HG02938 (cell line): ENCODE data around the gene PGPEP1.
"Not testable (repeated sequence)": the region's sequence is repeated elsewhere in the genome, so short reads cannot be mapped to it uniquely, and the experiment has no call there.

Source experiments
- ATAC-seq: cut with Tn5 transposase; IDR thresholded peaks from one replicate; pipeline ENCODE4 v1.9.1; 2021; ENCODE audit warnings: mild to moderate bottlenecking, moderate library complexity; ENCODE audit not compliant: unreplicated experiment

The PGPEP1 gene

DNA sequence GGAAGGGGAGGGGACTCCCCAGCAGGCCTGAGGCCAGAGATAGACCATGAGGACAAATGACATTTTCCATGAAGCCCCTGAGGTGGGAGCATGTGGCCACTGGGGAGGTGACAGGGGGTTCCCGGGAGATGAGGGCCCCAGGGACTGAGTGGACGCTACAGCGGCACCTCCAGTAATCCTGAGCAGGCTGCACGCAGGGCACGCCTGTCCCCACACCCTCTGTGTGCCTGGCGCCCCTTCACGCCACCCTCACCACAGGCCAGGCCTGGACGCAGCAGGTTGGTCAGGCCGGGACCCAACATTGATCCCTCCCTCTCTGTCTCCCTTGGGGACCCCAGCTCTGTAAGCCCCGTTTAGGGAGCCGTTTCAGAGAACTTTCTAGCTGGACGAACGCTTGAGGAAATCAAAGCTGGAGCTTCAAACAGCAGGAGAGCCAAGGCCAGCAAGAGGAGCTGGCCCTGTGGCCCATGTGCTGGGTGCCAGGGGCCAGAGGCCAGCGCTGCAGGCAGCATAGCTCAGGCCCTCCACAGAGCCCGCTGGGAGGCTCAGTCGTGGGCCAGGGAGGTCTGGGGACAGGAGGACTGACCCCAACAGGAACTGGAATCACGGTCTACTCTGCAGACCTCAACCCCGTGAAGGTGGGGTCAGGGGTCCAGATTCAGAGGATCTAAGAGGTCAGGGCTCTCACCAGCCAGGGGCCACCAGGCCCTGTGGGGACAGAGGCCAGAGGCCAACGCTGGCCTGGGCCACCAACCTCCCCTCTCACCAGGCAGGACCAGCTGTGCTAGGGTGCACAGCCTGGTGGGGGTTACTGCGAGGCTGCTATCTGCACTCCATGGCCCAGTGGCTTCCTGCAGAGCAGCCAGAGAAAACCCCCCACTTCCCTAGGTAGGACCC, 32.1 kb upstream of the PGPEP1 start:
- no peak for ATAC-seq

DNA sequence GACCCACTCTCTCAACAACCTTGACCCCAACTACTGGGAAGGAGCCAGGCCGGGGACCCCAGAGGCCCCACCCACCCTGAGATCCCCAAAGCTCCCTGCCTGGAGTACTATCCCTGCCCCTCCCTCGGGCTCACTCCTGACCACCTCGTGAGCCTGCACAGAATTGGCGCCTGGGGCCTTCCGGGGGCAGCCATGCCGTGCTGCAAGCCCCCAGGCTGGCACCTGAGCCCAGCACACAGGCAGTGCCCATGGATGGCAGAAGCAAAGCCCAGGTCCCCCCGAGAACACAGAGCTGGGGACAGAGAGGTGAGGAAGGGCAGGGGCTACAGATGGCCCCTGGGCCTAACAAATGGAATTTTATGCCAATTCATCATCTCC, 31.5 kb upstream of the PGPEP1 start:
- no peak for ATAC-seq

DNA sequence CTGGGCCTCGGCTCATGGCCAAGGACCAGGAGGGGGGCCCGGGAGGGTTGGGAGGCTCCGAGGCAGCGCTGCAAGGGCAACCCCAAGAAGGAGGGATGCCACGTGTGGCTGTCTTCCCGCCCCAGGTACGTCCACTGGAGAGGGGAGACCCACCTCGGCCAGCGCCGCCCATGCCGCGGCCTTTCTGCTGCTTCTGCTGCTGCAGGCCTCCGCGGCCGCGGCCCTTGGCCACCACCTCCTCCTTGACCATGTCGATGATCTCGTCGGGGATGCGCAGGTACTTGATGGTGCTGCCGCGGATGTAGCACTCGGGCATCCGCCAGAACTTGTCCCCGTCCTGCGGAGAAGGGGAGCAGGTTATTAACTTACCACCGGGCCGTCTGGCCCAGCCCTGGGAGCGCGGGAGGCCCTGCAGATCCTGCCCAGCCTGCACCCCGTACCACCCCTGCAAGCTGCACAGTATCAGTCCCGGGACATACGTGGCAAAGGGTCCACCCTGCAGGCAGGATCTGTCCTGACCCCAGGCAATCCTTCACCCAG, 30.8 kb upstream of the PGPEP1 start:
- no peak for ATAC-seq

DNA sequence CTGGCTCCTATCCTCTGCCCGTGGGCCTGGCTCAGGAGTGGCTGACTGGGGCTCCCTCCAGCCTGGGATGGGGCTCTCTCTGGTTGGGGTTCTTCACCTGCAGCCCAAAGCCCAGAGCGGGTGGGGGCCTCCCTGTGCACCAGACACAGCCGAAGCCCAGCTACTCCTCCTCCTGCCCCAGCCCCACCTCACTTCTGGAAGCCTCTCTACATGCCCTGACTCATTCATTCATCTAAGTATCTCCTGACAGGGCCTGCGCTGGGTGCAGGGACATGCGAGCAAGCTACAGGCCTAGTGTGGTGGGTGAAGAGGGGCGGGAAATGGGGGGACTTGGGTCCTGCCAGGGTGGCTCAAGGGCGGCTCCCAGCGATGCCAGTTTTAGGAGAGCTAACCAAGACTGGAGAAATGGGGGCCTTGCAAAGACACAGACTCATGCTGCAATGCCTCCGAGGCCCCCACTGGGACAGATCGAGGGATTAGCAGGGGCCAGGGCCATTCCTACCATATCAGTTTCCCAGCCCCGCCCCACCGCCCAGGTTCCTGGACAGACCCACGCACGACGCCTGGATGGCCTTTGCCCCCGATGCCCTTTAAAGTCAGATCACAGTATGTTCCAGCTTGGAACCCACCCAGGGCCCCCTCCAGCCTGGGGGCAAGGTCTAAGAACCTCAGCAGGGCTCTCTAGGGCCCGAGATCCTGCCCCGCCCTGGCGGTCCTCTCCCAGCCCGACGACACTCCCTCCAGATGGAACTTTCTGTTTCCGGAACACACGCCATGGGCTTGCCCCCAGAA, 30.1 kb upstream of the PGPEP1 start:
- no peak for ATAC-seq

DNA sequence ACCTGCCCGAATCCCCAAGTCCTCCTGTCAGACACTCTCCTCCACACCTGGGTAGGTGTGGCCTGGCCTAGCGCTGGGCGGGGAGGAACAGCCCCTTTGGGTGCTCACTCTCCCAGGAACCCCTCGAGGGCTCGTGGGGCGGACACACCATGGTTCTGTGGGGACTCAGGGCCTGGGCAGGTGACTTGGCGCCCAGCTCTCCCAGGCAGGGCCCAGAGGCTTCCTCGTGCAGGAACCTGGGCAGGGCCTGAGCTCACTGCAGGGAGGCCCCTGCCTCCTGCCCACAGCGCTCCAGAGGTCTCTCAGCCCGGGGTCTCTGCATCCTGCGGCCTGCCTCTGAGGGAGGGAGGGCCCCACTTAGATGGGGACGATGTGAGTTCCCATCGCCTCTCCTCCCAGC, 29.4 kb upstream of the PGPEP1 start:
- ATAC-seq = no peak

DNA sequence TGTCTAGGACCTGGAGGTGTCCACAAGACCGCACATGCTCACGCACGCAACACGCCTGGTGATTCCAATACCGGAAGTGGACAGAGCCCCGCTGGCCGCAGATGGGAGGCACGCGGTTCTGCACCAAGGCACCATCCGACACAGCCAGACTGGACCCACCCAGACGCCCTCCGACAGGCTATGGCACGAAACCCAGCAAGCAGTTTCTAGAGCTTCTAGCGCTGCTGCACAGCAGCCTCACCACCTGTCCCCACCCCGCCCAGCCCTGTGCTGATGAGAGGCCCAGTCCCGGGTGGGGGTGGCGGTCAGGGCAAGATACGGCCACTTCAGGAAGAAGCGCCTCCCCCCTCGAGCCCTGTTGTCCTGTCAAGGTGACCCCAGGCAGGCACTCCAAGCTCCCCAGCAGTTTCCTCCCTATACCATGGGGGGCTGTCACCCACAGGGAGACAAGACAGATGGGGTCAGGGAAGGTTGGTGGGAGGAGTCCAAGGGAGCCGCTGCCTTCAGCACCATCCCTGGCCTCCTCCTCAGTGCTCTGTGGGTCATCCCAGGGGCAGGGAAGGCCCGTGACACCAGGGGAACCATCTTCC, 28.8 kb upstream of the PGPEP1 start:
- ATAC-seq = no peak

DNA sequence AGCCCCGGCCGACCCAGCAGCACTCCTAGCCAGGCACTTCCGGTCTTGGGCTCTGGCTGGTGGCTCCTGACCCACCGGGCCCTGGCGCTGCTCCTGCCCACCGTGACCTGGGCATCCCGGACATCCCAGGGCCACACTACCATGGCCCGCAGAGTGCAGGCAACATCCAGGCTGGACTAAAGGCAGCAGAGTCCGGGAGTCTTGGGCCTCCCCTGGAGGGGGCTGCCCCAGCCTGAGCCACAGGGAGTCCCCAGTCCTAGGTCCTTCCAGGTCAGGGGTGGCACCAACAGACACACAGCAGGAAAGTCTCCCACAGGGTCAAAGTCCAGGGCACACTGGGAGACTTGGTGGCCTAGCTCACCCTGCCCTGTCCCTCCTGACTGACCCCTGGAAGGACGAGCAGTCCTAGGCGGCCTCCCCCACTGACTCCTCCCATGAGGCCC, 28.3 kb upstream of the PGPEP1 start:
- no peak for ATAC-seq

DNA sequence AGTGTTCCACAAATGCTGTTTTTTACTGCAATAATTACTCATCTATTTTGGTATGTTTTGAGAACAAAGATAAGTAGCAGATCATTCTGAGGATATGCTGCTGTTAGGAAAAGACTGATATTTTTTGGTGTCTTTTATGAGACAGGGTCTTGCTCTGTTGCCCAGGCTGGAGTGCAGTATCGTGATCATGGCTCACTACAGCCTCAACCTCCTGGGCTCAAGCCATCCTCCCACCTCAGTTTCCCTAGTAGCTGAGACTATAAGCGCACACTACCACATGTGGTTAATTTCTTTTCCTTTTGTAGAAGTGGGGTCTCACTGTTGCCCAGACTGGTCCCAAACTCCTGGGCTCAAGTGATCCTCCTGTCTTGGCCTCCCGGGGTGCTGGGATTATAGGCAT, 27.0 kb upstream of the PGPEP1 start:
- no peak for ATAC-seq

DNA sequence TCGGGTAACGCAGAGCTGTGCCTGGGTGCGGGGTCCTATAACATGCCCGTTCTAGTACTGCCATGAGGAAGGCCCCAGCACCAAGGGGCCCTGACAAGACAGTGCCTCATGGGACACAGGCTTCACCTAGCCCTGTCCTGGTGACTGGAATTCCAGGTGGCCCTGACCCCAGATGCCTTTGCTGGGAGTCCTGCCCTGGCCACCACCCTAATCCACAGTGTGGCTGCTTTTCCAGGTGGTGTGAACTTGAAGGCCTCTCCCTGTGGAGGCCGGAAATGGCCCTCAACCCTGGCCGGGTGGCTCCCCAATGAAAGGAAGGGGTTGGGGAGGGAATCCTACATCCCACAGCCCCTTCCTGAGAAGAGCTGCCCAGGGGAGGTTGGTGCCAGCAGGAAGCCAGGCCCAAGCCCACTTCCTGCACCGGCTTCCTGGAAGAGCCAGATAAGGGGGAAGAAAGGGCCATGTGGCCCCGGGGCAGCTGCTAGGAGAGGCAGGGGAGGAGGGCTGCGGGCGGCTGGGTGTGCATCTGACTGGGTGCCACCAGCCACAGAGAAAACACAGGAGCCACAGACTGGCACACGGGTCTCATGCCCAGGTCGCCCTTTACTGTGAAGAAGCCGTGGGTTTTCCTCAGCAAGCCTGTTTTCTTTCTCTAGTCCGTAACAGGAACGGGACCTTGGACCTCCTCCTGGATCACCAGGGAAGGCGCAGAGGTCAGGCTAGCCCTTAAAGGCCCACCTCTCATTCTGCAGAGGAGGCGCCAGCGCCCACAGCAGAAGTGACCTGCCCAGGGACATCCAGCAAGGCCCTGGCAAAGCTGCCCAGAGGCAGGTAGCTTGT, 22.2 kb upstream of the PGPEP1 start:
- ATAC-seq = no peak

DNA sequence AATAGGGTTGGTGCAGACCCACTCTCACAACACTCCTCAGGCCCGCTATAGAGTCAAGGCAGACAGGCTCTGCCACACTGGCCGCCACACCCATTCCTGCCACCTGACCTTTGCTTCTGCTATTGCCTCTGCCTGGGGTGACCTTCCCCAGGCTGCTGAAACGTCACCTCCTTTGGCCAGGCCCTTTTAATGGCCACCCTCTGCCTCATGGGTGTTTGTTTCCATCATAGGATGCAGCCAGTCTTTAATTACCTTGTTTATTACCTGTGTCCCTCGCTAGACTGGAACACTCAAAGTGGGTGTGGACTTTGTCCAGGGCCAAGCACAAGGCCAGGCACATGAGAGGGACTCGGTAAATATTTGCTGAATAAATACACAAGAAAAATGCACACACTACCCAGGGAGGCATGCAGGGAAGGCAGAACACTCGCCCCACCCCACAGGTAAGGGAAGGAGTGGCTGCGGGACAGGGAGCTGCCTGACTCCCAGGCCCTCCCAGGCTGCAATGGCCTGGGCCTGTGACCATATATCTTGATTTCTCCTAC, 20.7 kb upstream of the PGPEP1 start:
- no peak for ATAC-seq

DNA sequence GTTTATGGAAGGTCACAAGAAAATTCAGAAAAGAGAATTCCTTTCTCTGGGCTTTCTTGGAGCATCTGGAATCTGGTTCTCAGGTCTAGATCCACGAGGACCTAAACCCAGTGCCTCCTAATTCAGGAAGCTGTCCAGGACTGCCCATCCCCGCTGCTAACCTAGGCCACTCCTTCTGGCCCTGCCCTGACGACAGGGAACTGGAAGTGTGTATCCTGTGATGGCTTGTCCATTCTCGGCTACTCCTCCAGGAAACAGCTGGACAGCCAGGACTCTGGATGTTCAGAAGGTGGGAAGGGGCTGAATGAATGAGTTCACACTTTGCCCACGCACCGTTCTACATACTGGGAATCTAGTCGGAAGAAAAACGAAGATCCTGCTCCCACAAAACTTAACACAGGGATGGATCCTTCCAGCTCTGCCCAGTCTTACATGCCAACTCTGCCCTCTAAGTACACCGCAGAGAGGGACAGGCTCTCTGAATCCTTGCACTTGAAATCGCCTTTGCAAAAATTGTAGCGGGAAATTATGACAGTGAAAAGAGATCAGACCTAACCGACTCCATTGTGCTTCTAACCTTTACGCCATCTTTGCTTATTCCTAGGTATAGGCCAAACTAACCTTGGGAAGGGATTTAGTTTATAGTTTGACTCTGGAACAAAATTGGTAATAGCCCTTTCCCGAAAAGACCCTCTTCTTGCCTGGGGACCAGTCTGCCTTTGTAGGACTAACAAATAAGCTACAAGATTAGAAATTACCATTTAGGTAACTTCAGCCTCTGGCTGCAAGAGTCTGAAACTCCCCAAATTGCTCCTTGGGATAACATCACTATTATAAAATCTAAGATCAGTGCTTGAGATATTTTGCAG, 19.3 kb upstream of the PGPEP1 start:
- ATAC-seq = no peak

DNA sequence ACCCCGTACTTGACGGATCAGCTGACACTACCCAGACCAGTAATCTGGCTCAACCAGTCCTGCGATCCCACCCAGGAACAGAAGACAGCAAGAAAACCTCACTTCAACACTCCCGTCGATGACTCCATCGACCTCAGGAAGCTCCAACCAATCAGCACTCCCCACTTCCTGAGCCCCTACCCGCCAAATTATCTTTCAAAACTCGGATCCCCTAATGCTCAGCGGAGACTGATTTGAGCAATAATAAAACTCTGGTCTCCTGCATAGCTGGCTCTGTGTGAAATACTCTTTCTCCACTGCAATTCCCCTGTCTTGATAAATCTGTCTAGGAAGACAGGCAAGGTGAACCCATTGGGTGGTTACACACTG, 18.7 kb upstream of the PGPEP1 start:
- ATAC-seq = no peak

DNA sequence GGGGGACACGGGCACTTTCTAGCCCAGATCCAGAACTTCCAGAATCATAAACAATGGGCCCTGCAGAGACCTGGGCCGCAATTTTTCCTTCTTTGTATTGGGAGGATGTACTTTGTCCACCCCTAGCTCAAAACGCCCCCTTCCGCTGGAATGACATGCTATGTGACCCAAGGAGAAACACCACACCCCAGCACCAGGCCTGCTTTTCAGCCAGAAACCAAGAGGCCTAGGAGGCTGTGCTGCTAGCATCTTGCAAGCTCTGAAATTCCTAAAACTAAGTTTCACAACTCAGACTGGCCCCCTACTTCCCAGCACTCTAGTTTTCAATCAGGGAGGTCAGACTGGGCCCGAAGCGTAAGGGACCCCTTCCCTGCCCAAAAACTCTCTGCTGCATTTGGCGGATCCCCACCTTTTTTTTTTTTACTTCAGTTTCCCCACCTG, 18.1 kb upstream of the PGPEP1 start:
- ATAC-seq = no peak

DNA sequence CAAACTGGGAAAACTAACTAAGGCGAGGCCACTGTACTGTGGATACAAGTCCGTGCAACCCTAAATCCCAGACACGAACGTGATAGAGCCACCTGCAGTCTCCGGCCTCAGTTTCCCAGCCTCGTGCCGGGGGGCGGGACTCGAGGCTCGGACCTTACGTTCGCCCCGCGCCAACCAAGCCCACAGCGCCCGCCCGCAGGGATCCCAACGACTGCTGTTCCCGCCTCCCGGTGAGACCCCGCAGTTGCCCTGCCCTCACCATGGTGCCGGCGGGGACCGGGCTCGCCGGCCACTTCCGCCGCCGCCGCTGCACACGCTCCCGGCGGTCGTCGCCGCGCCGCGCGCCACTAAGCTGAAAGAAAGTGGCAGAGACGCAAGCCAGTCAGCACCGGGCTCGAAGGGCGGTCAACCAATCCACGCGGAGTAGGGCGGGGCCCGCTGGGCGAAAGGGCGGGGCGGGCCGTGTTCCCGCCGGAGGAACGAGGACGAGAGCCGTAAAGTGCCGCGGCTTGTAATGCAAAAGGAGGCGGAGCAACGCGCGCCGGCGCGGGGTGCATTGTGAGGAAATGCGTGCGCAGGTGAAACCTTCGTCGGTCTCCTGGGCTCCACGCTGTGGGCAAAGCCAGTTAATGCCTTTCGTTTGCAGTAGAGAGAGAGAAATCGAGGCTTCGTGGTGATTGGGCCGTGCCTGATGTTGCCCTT, 17.5 kb upstream of the PGPEP1 start, which contains the start of gene LSM4:
TSS of gene LSM4 (minus strand) at position 318 of the 702 bp plus-strand sequence. CDS start at position 262, 56 bp downstream.
- peak; percentile 84 for ATAC-seq

DNA sequence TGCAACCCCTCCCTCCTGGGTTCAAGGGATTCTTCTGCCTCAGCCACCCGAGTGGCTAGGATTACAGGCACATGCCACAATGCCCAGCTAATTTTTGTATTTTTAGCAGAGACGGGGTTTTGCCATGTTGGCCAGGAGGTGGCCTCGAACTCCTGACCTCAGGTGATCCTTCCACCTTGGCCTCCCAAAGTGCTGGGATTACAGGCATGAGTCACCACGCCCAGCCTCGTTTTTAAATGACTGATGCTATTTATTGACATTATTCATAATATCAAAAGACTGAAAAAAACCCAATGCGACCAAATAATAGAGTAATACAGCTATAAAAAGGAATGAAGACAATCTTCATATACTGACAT, 16.0 kb upstream of the PGPEP1 start:
- not testable (repeated sequence) for ATAC-seq

DNA sequence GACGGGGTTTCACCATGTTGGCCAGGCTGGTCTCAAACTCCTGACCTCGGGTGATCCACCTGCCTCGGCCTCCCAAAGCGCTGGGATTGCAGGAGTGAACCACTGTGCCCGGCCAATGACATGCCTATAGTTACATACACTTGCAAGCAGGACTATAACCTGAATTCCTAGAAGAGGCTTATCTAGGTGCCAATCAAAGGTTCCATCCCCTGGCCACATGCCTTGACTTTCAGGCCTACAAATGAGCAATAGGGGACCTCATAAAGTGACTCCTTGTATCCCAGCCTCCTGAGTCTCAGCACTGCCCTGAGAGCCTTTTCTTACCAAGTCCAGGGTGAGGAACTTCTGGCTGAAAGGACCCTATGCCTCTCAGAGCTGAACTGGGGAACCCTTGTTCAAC, 13.6 kb upstream of the PGPEP1 start:
- no peak for ATAC-seq

DNA sequence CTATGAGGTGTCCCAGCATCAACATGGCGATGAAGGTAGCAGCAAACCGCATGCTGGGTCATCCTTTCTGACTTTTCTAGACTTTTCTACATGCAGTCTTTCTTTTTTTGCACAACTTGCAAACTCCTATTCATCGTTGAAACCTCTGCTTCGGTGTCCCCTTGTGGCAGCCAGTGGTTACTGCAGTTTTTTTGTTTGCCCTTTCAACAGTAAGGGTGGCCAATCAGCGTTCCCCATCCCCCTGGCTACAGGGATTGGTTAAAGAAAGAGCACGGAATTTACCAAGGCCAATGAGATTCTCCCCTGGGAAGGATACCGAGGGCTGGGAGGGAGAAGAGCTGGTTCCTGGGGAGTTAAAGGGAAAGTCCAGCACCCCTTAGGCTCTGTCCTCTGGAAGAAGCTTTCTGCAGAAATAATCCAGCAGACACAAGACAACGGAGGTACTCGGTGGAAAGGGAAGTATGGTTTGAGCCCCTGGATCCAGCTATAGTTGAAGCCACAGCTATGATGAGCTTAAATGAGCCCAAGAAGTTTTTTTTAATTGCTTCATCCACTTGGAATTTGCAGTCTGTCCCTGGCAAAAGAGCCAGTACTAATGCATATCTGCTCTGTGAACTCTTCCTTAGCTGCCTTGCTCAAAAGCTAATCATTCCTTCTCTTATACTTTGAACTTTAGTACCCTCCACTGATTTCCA, 11.9 kb upstream of the PGPEP1 start:
- peak; percentile 86 for ATAC-seq

DNA sequence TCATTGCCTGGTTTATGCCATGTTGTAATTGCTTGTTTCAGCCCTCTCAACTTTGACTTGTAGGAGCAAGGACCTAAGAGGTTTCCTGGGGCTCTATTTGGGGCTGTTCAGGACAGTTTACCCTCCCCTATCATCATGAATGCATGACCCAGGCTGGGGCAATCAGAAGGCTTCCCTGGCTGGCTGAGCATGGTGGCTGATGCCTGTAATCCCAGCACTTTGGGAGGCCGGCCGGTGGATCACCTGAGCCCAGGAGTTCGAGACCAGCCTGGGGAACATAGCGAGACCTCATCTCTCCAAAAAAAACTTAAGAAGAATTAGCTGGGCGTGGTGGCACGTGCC, 11.4 kb upstream of the PGPEP1 start:
- ATAC-seq = no peak
